ENCODE data around the gene ACOXL. TPM values are rescaled to one million over a fixed set of nuclear protein-coding genes. Genes with fewer than 3 reads are reported as not detected.
A peak's percentile ranks its signal among the peaks of the same experiment; 100 is the strongest.

Gene ACOXL
- total RNA-seq, 1 donor from 2014 or later: 0.23 TPM

GRCh38 chr2:110751642-110752041, 19.3 kb downstream of the ACOXL start:
- Mint-ChIP-seq H3K36me3 (ENCODE audit: low read depth, unreplicated experiment) (no peaks in the 10 kb centered on the region), H3K27me3 (ENCODE audit: low read depth, unreplicated experiment) (peaks cover 20% of the 10 kb centered on the region), H3K4me3 (ENCODE audit: unreplicated experiment) (no peak overlapping the region), H3K4me1 (ENCODE audit: low read depth, unreplicated experiment) (peaks cover 6% of the 10 kb centered on the region), H3K9me3 (ENCODE audit: unreplicated experiment) (peaks cover 3% of the 10 kb centered on the region), H3K27ac (ENCODE audit: unreplicated experiment) (no peak overlapping the region)
- no peak for TF ChIP-seq CTCF (IDR thresholded peaks at IDR 0.05; ENCODE audit: insufficient read depth, low read depth, low read length)
- no peak for TF ChIP-seq EZH2 (IDR thresholded peaks at IDR 0.05; ENCODE audit: insufficient read depth, low read length)
- no peak overlapping the region for H3K9ac ChIP-seq (ENCODE audit: low read length)
- H3K4me1 ChIP-seq (ENCODE audit: insufficient read depth, low read length): no peaks in the 10 kb centered on the region
- no peaks in the 10 kb centered on the region for H3K36me3 ChIP-seq (ENCODE audit: insufficient read depth, low read length)
- H3K27ac ChIP-seq (ENCODE audit: low read depth, low read length): no peak overlapping the region
- no peaks in the 10 kb centered on the region for H3K79me2 ChIP-seq (ENCODE audit: insufficient read depth, low read length)
- H4K20me1 ChIP-seq (ENCODE audit: insufficient read depth, low read length): no peaks in the 10 kb centered on the region
- no peak overlapping the region for H3K4me2 ChIP-seq (ENCODE audit: low read length)
- H2AFZ ChIP-seq (ENCODE audit: low read depth, low read length): no peak overlapping the region
- no peak for DNase-seq (ENCODE audit: low read depth)
- peaks cover 26% of the 10 kb centered on the region for H3K27me3 ChIP-seq (ENCODE audit: insufficient read depth, low read length)
- no peak overlapping the region for H3K4me3 ChIP-seq (ENCODE audit: insufficient read depth, low read depth, low read length)
- no peak for FAIRE-seq
- no peaks in the 10 kb centered on the region for H3K9me3 ChIP-seq (ENCODE audit: insufficient read depth, low read depth, low read length)

GRCh38 chr2:110752871-110753270, 20.5 kb downstream of the ACOXL start:
- Histone ChIP-seq H3K9me3 (ENCODE audit: insufficient read depth, low read depth, low read length) (no peaks in the 10 kb centered on the region), H3K27me3 (ENCODE audit: insufficient read depth, low read length) (peaks cover 17% of the 10 kb centered on the region), H3K9ac (ENCODE audit: low read length) (no peak overlapping the region), H3K4me2 (ENCODE audit: low read length) (no peak overlapping the region), H3K27ac (ENCODE audit: low read depth, low read length) (no peak overlapping the region), H3K36me3 (ENCODE audit: insufficient read depth, low read length) (no peaks in the 10 kb centered on the region), H2AFZ (ENCODE audit: low read depth, low read length) (no peak overlapping the region), H4K20me1 (ENCODE audit: insufficient read depth, low read length) (no peaks in the 10 kb centered on the region), H3K4me1 (ENCODE audit: insufficient read depth, low read length) (no peaks in the 10 kb centered on the region), H3K4me3 (ENCODE audit: insufficient read depth, low read depth, low read length) (no peak overlapping the region), H3K79me2 (ENCODE audit: insufficient read depth, low read length) (no peaks in the 10 kb centered on the region)
- no peaks in the 10 kb centered on the region for H3K36me3 Mint-ChIP-seq (ENCODE audit: low read depth, unreplicated experiment)
- no peak overlapping the region for H3K27ac Mint-ChIP-seq (ENCODE audit: unreplicated experiment)
- no peak overlapping the region for H3K4me3 Mint-ChIP-seq (ENCODE audit: unreplicated experiment)
- H3K4me1 Mint-ChIP-seq (ENCODE audit: low read depth, unreplicated experiment): peaks cover 5% of the 10 kb centered on the region
- no peak for DNase-seq (ENCODE audit: low read depth)
- H3K9me3 Mint-ChIP-seq (ENCODE audit: unreplicated experiment): peaks cover 3% of the 10 kb centered on the region
- no peak for TF ChIP-seq EZH2 (IDR thresholded peaks at IDR 0.05; ENCODE audit: insufficient read depth, low read length)
- no peak for TF ChIP-seq CTCF (IDR thresholded peaks at IDR 0.05; ENCODE audit: insufficient read depth, low read depth, low read length)
- FAIRE-seq: no peak
- H3K27me3 Mint-ChIP-seq (ENCODE audit: low read depth, unreplicated experiment): peaks cover 14% of the 10 kb centered on the region

GRCh38 chr2:110755491-110756078, 23.2 kb downstream of the ACOXL start:
- no peak overlapping the region for H3K4me3 Mint-ChIP-seq (ENCODE audit: unreplicated experiment)
- Histone ChIP-seq H3K4me2 (ENCODE audit: low read length) (no peak overlapping the region), H3K27me3 (ENCODE audit: insufficient read depth, low read length) (no peaks in the 10 kb centered on the region), H3K9ac (ENCODE audit: low read length) (no peak overlapping the region), H3K4me3 (ENCODE audit: insufficient read depth, low read depth, low read length) (no peak overlapping the region), H3K9me3 (ENCODE audit: insufficient read depth, low read depth, low read length) (peaks cover 3% of the 10 kb centered on the region), H3K79me2 (ENCODE audit: insufficient read depth, low read length) (no peaks in the 10 kb centered on the region), H3K27ac (ENCODE audit: low read depth, low read length) (no peak overlapping the region), H3K4me1 (ENCODE audit: insufficient read depth, low read length) (no peaks in the 10 kb centered on the region), H3K36me3 (ENCODE audit: insufficient read depth, low read length) (no peaks in the 10 kb centered on the region), H2AFZ (ENCODE audit: low read depth, low read length) (no peak overlapping the region), H4K20me1 (ENCODE audit: insufficient read depth, low read length) (no peaks in the 10 kb centered on the region)
- no peak overlapping the region for H3K27ac Mint-ChIP-seq (ENCODE audit: unreplicated experiment)
- H3K27me3 Mint-ChIP-seq (ENCODE audit: low read depth, unreplicated experiment): peaks cover 12% of the 10 kb centered on the region
- FAIRE-seq (no peak), DNase-seq (ENCODE audit: low read depth) (peak; percentile 14)
- peaks cover 17% of the 10 kb centered on the region for H3K9me3 Mint-ChIP-seq (ENCODE audit: unreplicated experiment)
- H3K4me1 Mint-ChIP-seq (ENCODE audit: low read depth, unreplicated experiment): peaks cover 2% of the 10 kb centered on the region
- H3K36me3 Mint-ChIP-seq (ENCODE audit: low read depth, unreplicated experiment): peaks cover 2% of the 10 kb centered on the region
- TF ChIP-seq EZH2 (IDR thresholded peaks at IDR 0.05; ENCODE audit: insufficient read depth, low read length) (no peak), CTCF (IDR thresholded peaks at IDR 0.05; ENCODE audit: insufficient read depth, low read depth, low read length) (peak; percentile 44)

All from astrocyte (in vitro differentiated cells and primary cell).